NCI-H2196 treated with DMSO at 0.1 percent for 48 hours (cell line): ENCODE data around the gene KCNH1.

Source experiments
- DNase-seq: peaks from one replicate; lab custom pipeline; 2025; ENCODE audit not compliant: unreplicated experiment; lab: John Stamatoyannopoulos, UW

Gene KCNH1

DNA sequence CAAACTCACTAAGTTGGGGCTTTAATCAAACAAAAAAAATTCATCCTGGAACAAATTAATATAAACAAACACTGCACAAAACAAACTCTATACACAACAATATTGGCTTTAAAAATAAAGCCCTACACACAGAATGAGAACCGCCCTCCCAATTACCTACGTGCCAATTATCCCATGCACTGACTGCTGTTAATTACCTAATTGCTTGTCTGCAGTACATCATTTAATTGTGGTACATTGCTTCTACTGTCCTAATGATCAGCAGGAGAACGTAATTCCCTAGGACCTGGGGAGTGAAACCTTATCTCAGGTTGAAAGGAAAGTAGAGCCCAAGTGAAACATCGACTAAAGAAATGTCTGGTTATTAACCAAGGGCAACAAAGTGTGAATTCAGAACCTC is 364.5 kb downstream of the KCNH1 start:
- DNase-seq: no peak

DNA sequence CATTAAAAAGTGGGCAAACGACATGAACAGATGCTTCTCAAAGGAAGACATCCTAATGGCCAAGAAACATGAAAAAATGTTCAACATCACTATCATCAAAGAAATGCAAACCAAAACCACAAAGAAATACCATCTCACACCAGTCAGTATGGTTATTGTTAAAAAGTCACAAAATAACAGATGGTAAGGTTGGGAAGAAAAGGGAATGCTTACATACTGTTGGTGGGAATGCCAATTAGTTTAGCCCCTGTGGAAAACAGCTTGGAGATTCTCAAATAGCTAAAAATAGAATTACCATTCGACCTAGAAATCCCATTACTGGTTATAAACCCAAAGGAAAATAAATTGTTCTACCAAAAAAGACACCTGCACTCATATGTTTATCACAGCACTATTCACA is 369.4 kb downstream of the KCNH1 start:
- DNase-seq: no peak

DNA sequence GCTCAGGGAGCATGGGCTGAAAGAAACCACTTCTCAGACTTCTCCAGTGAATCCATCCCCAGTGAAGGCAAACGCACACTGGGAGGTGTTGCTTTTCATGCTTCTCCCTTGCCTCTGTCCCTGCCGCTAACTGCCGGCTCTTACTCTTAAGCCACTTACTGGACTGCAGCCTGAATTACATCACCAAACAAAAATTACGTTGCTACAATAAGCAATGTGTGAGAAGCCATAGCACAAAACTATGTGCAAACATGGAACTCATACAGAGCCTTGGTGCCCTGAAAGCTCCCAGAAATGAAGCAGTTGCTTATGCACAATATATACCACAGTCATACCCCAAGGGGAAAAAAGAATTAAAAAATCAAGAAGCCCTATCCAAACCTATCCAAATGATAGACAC is 375.2 kb downstream of the KCNH1 start:
- DNase-seq: no peak

DNA sequence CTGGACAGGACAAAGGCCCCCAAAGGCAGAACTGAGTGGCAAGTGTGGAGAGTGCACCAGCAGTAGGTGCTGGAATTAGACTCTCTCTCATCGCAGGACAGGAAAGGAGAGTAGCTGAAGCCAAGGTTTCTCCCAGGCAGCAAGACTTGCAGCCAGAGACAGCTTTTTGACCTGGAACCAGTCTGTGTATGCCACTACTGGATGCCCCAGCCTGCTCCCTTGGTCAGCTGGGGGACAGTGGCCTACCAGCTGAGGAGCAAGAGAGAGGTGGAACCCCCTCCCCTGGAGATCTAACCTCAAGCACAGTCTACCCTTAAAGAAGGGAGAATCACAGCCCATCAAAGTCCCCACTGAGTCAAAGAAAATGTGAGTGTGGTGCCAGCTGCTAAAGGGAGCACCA is 375.7 kb downstream of the KCNH1 start:
- no peak for DNase-seq

DNA sequence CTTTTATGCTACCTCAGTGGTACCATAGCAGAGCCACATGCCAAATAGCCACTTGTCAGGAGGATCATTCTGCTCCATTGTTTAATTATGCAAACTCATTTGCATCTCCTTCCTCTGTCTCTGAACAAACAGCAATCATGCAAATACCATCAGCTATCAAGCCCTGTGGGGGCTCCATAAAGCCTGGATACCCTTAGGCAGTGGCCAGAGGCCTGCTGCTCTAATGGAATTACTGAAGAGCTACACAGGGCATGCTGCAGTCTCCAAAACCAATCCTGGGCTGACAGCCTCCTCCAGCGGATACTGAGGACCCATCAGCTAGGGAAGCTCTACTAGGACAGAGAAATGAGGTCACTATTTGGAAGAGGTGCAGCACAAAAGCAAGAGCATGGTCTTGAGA is 376.3 kb downstream of the KCNH1 start:
- DNase-seq: no peak

DNA sequence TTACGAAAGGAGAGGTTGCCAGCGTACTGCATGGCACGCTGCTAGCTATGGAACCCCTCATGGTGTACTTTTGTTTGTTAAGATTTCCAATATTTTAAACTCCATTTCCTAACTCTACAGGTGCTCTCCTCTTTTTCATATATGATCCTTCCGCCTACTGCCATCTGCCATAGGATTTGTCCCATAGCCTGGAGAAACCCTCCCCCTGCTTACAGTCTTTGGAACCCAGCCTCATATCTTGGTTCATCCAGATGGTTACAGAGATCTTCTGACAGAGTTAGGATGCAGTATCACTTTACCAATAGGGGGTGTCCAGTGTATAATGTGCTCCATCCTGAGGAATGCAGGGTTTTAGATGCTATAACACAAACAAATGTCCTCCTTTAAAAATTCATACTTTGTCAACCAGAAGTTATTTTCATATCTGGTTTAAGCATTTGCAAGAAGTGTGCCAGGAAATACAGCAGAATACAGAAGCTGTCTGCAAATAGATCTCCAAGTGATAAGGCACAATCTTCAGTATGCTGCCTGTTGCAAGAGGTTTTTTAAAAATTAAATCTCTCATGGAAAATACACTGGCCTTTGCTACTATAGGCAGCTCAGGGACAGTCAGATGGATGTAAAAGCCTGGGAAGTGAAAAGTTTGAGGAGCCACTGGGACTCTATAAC is 377.8 kb downstream of the KCNH1 start:
- no peak for DNase-seq

DNA sequence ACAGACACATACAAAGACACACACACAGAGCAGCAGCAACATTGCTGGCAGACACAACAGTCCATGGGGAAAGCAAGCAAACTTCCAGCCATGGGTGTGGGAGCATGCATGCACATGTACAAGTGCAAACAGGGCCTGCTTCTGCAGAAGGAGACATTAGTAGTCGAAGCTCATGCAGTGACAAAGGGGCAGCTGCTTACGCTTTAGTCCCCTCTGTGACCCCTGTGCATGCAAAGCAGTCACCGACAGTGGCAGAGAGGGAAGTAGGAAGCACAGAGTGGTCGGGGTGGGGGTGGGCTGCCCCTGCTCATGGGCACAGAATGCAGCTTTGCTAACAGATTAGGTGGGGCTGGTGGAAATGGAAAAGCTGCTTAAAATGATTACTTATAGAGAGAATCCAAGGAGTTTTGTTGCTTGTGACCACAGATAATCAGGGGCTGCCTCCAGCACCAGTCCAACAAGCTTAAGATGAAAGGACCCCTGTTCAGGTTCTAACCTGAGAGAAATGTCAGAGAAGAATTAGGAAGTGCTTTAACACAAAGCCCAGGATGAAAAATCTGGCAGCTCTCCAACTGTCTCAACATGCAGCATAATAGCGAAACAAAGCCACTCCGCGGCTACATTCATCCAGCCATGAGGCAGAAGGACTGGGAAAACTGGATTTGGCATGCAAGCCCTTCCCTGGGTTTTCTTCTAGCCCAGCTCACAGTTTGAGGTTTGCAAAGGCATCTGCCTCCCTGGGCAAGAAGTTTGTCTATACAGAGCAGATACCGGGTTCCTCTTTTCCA is 378.9 kb downstream of the KCNH1 start:
- no peak for DNase-seq

DNA sequence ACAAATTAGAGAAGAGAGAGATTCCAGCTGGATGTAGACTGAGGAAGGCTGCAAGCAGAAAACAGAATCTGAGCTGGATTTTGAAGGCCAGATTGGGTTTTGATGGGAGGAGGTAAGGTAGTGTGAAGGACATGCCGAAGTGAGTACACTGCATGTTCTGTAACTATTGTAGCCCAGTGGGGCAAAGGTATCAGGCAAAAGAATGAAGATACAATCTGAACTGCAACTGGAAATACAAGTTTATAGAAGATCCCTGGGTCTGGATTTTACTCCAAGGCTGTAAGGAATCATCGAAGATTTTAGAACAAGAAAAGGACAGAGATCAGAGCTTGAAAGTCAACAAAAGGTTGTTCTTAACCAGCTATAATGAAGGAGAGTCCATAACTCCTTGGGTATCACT is 382.0 kb downstream of the KCNH1 start:
- DNase-seq: no peak

DNA sequence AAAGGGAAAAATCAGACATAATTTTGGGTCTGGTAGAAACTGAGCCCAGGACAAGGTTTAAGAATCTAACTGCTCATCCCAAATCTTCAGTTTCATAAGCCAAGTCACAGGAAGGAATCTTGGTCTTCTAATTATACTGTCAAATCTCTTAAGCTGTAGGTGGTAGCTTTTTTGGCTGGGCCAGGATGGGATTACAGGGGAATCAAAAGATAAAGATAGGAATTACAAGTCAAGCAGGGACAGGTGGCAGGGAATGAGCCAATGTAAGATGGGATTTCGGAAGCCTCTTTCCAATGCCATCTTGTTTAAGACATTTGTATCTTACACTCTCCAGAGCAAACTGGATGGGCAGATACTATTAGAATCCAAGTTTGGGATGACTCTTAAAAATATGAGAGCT is 383.5 kb downstream of the KCNH1 start:
- DNase-seq: no peak

DNA sequence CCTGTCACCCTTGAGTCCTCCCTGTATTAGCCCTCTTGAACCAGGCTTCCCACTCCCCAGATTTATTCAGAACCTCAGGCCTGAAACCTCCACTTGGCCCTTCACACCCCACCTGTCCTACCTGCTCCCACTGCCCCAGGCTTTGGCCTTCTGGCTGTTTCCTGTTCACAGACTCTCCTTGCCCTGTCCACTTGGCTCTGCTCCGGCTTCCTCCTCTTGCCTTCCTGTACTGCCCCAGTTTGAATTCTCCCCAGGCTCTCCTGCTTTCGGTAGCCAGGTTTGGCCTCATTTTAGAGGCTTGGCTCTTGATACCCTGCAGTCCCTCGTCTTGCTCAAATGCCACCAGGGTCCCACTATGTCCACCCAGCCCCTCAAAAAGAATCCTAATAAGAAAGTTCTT is 385.2 kb downstream of the KCNH1 start:
- no peak for DNase-seq

DNA sequence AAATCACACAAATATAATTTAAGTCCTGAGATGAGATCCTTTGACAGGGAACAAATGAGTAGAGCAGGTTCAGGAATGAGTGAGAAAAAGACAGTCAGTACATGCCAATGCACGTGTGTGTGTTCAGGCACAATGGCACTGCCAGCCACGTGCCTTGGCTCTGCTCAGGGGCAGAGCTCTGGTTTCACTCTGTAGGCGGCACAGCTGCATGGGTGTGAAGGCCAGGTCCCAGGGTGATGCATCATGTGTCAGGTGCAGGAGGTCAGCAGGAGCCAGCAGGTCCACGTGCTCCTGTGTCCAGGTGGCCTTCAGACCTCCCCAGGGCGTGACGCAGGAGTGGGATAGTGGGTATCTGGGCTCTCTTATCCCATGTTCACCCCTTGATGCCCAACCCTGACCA is 386.1 kb downstream of the KCNH1 start:
- DNase-seq: peak; percentile 23

DNA sequence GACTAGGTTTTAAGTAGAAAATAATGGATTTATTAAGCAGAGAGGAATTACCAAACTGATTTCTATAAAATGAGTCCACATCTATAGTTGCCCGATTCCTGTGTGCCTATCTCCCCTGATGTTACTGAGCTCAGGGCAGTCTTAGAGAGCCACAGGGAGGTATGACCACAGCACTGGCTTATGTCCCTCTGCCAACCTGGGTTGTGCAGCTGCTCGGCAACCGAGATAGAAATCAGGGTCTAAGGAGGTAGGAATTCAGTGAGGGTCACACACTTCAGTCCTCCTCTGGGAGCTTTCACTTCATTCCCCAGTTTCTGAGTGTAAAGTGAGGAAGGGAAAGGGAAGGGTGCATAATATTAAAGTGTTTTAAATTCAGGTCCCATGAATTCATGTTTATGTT is 386.8 kb downstream of the KCNH1 start:
- no peak for DNase-seq

DNA sequence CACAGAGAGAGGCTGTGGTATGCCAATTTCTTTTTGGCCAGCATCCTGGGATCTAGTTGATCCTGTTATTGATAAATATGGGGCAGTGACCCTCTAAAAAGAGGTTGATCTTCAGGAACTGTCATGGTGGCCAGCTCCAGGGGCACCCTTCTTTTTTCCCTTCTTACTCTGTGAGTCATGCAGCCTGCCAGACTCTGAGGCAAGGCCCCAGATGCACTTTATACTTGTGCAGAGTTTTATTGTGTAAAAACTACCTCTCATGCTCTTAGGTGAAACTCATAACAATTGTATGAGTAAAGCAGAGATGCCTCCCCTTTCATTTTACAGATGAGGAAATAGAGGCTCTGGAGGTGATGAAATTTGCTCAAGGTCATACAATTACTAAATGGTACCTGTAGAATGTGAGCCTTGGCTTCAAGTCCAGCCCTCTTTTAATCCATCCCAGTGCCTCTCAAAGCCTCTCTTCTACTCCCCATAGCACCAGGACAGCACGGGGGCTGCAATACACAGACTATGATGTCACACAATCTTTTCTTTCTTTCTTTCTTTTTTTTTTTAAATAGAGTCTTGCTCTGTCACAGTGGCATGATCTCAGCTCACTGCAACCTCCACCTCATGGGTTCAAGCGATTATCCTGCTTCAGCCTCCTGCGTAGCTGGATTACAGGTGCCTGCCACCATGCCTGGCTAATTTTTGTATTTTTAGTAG is 387.8 kb downstream of the KCNH1 start:
- DNase-seq: no peak

DNA sequence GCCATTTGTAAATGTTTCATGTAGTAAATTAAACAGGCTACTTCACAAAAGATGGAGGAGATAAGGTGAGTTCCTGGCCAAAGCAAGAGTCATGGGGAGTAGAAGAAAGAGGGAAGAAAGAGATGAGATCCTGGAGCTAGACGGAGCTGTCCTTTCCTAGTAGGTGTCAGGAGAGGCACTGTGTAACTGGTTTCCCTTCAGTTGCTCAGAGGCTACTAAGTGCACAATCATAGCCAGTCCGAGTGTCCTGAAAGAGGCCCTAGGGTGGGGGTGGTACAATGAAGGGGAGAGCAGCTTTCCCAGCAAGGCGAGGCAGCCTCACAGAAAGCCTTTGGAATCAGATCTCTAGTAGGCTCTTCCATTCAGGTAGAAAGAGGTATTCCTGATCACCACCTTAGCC is 390.9 kb downstream of the KCNH1 start:
- DNase-seq: no peak

DNA sequence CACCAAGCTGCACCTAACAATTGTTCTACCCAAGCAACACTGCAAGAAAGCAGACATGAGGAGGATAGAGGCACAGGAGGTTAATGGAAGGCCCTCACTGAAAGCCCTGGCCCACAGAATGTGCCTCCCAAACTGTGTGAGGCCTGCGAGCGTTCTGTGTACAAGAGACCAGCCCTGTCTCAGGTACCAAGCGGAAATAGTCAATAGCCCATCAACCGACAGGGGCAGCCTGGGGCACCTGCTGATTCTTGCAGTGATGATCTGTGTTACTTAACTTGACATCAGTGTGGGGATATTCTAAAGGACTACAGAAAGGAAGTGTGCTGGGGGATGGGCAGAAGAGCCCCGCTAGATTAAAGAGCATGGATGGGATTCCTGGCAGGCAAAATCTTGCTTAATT is 392.4 kb downstream of the KCNH1 start:
- DNase-seq: no peak

DNA sequence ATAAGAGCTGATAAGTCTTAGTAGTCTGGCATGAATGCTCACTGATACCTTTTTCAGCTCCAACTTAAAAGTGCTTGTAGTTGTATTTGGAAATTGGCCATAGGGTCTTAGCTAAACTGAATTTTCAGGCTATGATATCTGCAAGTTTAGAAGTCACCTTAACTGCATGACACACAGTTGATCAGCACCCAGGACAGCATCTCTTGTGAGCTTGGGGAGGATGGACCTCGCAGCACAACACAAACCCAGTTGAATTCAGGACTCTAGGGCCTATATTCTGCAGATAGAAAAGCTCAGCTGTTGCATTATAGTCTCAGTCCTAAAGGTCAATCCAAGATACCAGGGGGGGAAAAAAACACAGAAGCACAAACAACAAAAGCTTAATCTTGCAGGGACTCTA is 394.3 kb downstream of the KCNH1 start:
- DNase-seq: no peak

DNA sequence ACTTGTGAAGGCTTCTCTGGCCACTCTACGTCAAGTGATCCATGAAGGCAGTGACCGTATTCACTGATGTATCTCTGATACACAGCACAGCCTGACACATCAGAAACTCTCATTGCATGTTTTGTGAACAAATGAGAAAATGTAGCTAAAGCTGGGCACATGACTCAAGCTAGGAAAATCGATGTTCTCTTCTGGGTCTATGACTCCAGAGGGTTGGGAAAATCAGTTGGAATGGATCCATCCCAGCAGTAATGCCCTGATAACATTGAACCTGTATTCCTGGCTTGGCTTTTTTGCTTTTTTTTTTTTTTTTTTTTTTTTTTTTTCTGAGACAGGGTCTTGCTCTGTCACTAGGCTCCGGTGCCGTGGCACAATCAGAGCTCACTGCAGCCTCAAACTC is 395.7 kb downstream of the KCNH1 start:
- DNase-seq: no peak

DNA sequence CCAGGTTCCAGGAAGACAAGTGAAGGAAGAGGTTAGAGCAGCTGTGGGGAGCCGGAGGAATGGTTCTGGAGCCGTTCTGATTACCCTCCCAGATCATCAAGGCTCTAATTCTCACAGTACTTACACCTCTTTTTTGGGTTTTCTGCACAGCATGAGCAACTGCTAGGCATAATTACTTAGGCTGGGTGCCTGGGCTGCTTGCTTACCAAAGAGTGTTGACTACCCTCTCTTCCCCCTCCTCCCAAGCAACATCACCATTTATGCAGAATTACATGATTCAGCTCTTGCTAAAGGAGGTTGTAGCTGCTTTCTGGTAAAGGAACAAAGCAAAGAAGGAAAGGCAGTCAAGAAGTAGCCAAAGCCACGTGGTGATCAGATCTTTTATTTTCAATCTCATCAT is 397.2 kb downstream of the KCNH1 start:
- DNase-seq: no peak

DNA sequence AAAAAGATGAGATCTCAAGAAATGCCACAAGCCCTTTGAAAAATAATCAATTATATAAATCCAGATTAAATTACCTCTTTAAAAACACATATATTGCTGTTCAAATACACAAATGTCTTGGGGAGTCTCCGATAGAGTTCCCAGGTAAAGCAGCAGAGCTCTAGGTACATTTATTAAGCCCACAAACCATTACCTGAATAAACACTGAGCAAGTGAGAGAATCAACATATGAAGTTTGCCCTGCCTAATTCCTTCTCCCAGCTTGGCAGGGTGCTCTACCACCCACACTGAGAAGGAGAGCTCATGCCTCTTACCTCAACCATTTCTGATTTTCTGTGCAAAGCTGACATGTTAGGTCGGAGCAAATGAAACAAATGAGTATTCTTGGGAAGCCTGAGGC is 402.4 kb downstream of the KCNH1 start:
- no peak for DNase-seq

DNA sequence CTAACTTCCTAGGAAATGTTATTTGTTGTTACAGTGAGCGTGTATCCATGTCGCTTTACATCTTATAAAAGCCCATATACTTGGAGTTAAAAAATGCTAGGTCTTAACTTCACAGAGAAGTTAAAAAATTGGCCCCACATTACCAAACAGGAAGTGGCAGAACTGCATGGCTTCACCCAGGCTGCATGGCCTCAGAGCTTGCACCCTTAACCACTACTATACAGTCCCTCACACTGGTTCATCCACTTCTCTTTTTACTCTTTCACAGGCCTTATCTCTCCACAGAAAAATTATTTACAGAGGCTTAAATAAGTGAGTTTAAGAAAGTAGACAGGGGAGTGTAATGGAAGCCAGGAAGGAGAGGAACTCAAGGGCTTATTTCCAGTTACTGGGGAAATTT is 402.8 kb downstream of the KCNH1 start:
- no peak for DNase-seq

DNA sequence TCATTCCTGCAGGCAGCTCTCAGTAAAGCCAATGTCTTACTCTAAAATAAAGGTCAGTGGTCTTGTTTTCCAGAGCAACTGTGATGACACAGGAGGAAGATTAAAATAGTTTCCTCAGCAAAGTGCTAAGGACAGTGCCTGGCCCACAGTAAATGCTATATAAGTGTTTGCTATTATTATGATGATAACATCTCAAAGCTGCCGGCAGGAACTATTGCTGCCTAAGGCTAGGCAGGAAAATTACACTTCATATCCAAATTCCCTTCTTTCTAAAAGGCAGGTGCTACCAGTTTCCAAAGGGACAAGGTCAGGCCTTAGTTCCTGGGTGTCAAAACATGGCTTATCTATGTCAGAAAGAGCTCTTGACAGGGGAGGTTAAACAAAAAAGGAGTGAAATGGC is 403.9 kb downstream of the KCNH1 start:
- DNase-seq: no peak

DNA sequence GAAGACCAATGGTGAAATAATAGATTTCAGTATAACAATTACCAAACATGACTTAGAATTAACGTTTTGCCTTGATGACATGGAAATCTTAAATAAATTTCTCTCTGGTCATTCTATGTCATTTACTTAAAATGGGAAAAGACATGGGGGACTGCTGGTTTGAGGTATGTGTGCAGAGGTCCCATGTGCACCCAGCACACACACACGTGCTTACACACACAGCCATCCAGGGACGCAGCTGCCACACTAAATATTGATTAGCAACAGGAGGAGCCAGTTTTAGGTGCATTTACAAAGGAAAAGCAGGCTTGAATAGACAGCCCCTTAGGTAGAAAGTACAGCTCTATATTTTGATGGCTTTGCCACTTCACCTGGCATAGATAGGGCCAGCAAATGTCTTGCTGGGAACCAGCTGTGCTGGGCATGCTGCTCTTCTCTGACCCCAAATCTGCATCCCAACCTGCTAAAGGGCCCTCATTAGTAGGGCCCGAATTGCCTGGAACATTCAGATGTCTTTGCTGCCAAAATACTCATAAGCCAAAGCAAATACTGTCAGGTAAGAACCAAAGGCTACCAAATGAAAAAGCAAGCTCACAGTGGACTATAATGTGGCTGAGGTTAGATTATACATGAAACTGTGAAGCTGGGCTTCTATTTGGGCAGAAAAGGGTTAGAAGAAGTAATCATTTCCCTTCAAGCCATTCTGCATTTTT is 405.4 kb downstream of the KCNH1 start:
- no peak for DNase-seq
